H1 (cell line): Measurements from ENCODE around the gene ZYX. TPM values are rescaled to one million over a fixed set of nuclear protein-coding genes. Genes with fewer than 3 reads are reported as not detected.

Source experiments
- CTCF ChIA-PET: fragments of 300-600 bp; sonication (Branson Sonifier 250); formaldehyde crosslinking; loops from one replicate; lab custom pipeline; 2021; ENCODE audit not compliant: partially characterized antibody; lab: Charles Lee
- POLR2A ChIA-PET: fragments of 300-600 bp; sonication (Branson Sonifier 250); formaldehyde crosslinking; loops from one replicate; lab custom pipeline; 2021; ENCODE audit warnings: inconsistent platforms; ENCODE audit not compliant: partially characterized antibody; lab: Charles Lee
- DNase-seq, 2 experiments: peaks; one replicate each; pipeline versions ENCODE4 v3.0.0 to v3.0.0-alpha.2; 2010 to 2022; ENCODE audit warnings: low spot score in 2 of 2, low read depth in 1 of 2, mixed read lengths in 1 of 2
- FAIRE-seq: peaks from 2 replicates; lab custom pipeline; 2011; peaks lifted over from hg19 to GRCh38; lab: Jason Lieb, UNC
- H2AFZ ChIP-seq: 2 replicates; pipeline ENCODE4 v1.8.1; 2012; ENCODE audit warnings: low read length, inconsistent platforms
- H2AK5ac ChIP-seq: 2 replicates; pipeline ENCODE4 v1.6.1; 2013; ENCODE audit warnings: low read depth, low read length
- H2BK120ac ChIP-seq: replicated peaks from 2 replicates; pipeline ENCODE3; 2013; ENCODE audit warnings: low read depth, low read length, inconsistent platforms
- H2BK12ac ChIP-seq: 2 replicates; pipeline ENCODE4 v1.6.1; 2013; ENCODE audit warnings: low read depth, low read length
- H2BK15ac ChIP-seq: 2 replicates; pipeline ENCODE4 v1.6.1; 2013; ENCODE audit warnings: low read length
- H2BK20ac ChIP-seq: 2 replicates; pipeline ENCODE4 v1.6.1; 2013; ENCODE audit warnings: low read length
- H2BK5ac ChIP-seq: 2 replicates; pipeline ENCODE4 v1.6.1; 2013; ENCODE audit warnings: low read depth, low read length
- H3K14ac ChIP-seq: 2 replicates; pipeline ENCODE4 v1.6.1; 2013; ENCODE audit warnings: inconsistent platforms; ENCODE audit not compliant: insufficient read length
- H3K18ac ChIP-seq: 2 replicates; pipeline ENCODE4 v1.6.1; 2013; ENCODE audit warnings: low read length; ENCODE audit errors: extremely low read depth
- H3K23ac ChIP-seq: 2 replicates; pipeline ENCODE4 v1.6.1; 2013; ENCODE audit warnings: inconsistent platforms; ENCODE audit not compliant: insufficient read length
- H3K23me2 ChIP-seq: 2 replicates; pipeline ENCODE4 v1.6.1; 2013; ENCODE audit warnings: low read depth, low read length
- H3K27ac ChIP-seq: 2 replicates; pipeline ENCODE4 v1.6.1; 2011; ENCODE audit warnings: low read depth, low read length, inconsistent platforms
- H3K27me3 ChIP-seq, 4 experiments: replicated peaks in 1 of 4; 1 replicate in 1 of 4; 2 replicates in 3 of 4; pipeline versions ENCODE4 v1.6.1 to v1.8.1; 2011 to 2013; ENCODE audit warnings: low read length in 3 of 4, mild to moderate bottlenecking in 3 of 4, inconsistent platforms in 2 of 4, mixed read lengths in 2 of 4, moderate library complexity in 1 of 4; ENCODE audit not compliant: control insufficient read depth in 3 of 4, insufficient read depth in 3 of 4; ENCODE audit errors: extremely low read depth in 1 of 4
- H3K36me3 ChIP-seq, 4 experiments: 2 replicates each; pipeline versions ENCODE4 v1.6.1 to v1.8.1; 2011 to 2013; ENCODE audit warnings: mild to moderate bottlenecking in 4 of 4, low read length in 3 of 4, moderate library complexity in 2 of 4, control low read depth in 1 of 4, inconsistent platforms in 1 of 4; ENCODE audit not compliant: insufficient read depth in 4 of 4, control insufficient read depth in 2 of 4
- H3K4ac ChIP-seq: replicated peaks from 2 replicates; pipeline ENCODE3; 2013; ENCODE audit warnings: low read length, low read depth, mixed read lengths, inconsistent platforms; ENCODE audit not compliant: insufficient read length
- H3K4me1 ChIP-seq, 4 experiments: replicated peaks in 1 of 4; 1 replicate in 1 of 4; 2 replicates in 3 of 4; pipeline versions ENCODE4 v1.6.1 to v1.8.1; 2011 to 2013; ENCODE audit warnings: low read length in 3 of 4, inconsistent platforms in 2 of 4, mixed read lengths in 1 of 4; ENCODE audit not compliant: insufficient read depth in 4 of 4, control insufficient read depth in 3 of 4
- H3K4me2 ChIP-seq, 2 experiments: 2 replicates each; pipeline versions ENCODE4 v1.6.1 to v1.8.1; 2011 to 2013; ENCODE audit warnings: low read depth in 2 of 2, low read length in 2 of 2, control low read depth in 1 of 2, inconsistent platforms in 1 of 2, mild to moderate bottlenecking in 1 of 2; ENCODE audit not compliant: insufficient read depth in 1 of 2
- H3K4me3 ChIP-seq, 4 experiments: fragments of 200-600, 300-600 bp in 1 of 4; sonication (generic), shearing (Covaris generic), sonication (Bioruptor Twin) in 1 of 4; 2 replicates each; pipeline versions ENCODE4 v1.5.1 to v1.8.1; 2011 to 2016; ENCODE audit warnings: low read length in 4 of 4, low read depth in 3 of 4, control low read depth in 2 of 4, inconsistent platforms in 2 of 4, mild to moderate bottlenecking in 2 of 4, mixed read lengths in 1 of 4, moderate library complexity in 1 of 4; ENCODE audit not compliant: insufficient read depth in 2 of 4; ENCODE audit errors: extremely low read depth in 1 of 4
- H3K56ac ChIP-seq: replicated peaks from 2 replicates; pipeline ENCODE3; 2013; ENCODE audit warnings: low read depth, mild to moderate bottlenecking, mixed read lengths, low read length, inconsistent platforms; ENCODE audit not compliant: insufficient read length
- H3K79me1 ChIP-seq: 2 replicates; pipeline ENCODE4 v1.6.1; 2013; ENCODE audit warnings: low read depth, low read length, control low read depth
- H3K79me2 ChIP-seq, 2 experiments: 2 replicates each; pipeline versions ENCODE4 v1.6.1 to v1.8.1; 2012 to 2013; ENCODE audit warnings: low read length in 2 of 2, mild to moderate bottlenecking in 2 of 2, inconsistent platforms in 1 of 2; ENCODE audit not compliant: insufficient read depth in 2 of 2, control insufficient read depth in 1 of 2
- H3K9ac ChIP-seq, 4 experiments: replicated peaks in 1 of 4; 1 replicate in 1 of 4; 2 replicates in 3 of 4; pipeline versions ENCODE4 v1.6.1 to v1.8.1; 2011 to 2013; ENCODE audit warnings: low read depth in 3 of 4, low read length in 3 of 4, control low read depth in 2 of 4, mild to moderate bottlenecking in 2 of 4, moderate library complexity in 2 of 4, inconsistent platforms in 1 of 4; ENCODE audit errors: extremely low read depth in 1 of 4
- H3K9me3 ChIP-seq, 2 experiments: 2 replicates each; pipeline versions ENCODE4 v1.6.1 to v1.8.1; 2012 to 2013; ENCODE audit warnings: mild to moderate bottlenecking in 2 of 2, moderate library complexity in 2 of 2, control low read depth in 1 of 2, inconsistent platforms in 1 of 2, low read depth in 1 of 2, low read length in 1 of 2, mixed read lengths in 1 of 2; ENCODE audit not compliant: insufficient read depth in 2 of 2
- H4K20me1 ChIP-seq, 2 experiments: replicated peaks in 1 of 2; 2 replicates each; pipeline versions ENCODE3 to v1.8.1; 2011 to 2013; ENCODE audit warnings: inconsistent platforms in 2 of 2, low read length in 2 of 2, mild to moderate bottlenecking in 1 of 2; ENCODE audit not compliant: insufficient read depth in 2 of 2, control insufficient read depth in 1 of 2
- H4K5ac ChIP-seq: 2 replicates; pipeline ENCODE4 v1.6.1; 2013; ENCODE audit warnings: low read length, low read depth, mixed read lengths, inconsistent platforms; ENCODE audit not compliant: insufficient read length
- H4K8ac ChIP-seq: 2 replicates; pipeline ENCODE4 v1.8.0; 2013; ENCODE audit warnings: mild to moderate bottlenecking, moderate library complexity, low read length, inconsistent platforms; ENCODE audit not compliant: insufficient read depth; ENCODE audit errors: extremely low read depth
- H4K91ac ChIP-seq: replicated peaks from 2 replicates; pipeline ENCODE3; 2013; ENCODE audit warnings: low read length, mixed read lengths, inconsistent platforms; ENCODE audit not compliant: insufficient read length
- BCL11A ChIP-seq, 2 experiments: IDR thresholded peaks; one replicate each; pipeline ENCODE4 v1.6.1; 2011; ENCODE audit warnings: low read depth in 2 of 2, low read length in 2 of 2, mild to moderate bottlenecking in 2 of 2
- CBX8 ChIP-seq: fragments of 300-800, 300-1000 bp; sonication (generic); IDR thresholded peaks from 2 replicates; pipeline ENCODE4 v1.7.1; 2016; ENCODE audit warnings: low read depth, low read length, borderline replicate concordance
- CHD2 ChIP-seq: IDR thresholded peaks from 2 replicates; pipeline ENCODE4 v1.6.1; 2012; ENCODE audit warnings: low read length, improper control_type of control experiment
- CTBP2 ChIP-seq: IDR thresholded peaks from 2 replicates; pipeline ENCODE4 v1.7.0; 2011; ENCODE audit warnings: borderline replicate concordance, mild to moderate bottlenecking, moderate library complexity, mixed read lengths, low read length; ENCODE audit not compliant: insufficient read depth, insufficient read length
- E2F6 ChIP-seq: IDR thresholded peaks from 2 replicates; pipeline ENCODE4 v1.6.1; 2012; ENCODE audit warnings: inconsistent platforms
- EZH2 ChIP-seq: fragments of 200-600 bp; sonication (generic); IDR thresholded peaks from 2 replicates; pipeline ENCODE4 v1.7.1; 2012; ENCODE audit warnings: low read depth, mild to moderate bottlenecking, moderate library complexity, low read length, inconsistent platforms; ENCODE audit not compliant: severe bottlenecking
- GABPA ChIP-seq: IDR thresholded peaks from 2 replicates; pipeline ENCODE4 v1.6.1; 2011; ENCODE audit warnings: mild to moderate bottlenecking, low read length, moderate library complexity, borderline replicate concordance; ENCODE audit not compliant: insufficient read depth
- JUN ChIP-seq: IDR thresholded peaks from 2 replicates; pipeline ENCODE4 v1.6.1; 2011; ENCODE audit warnings: low read depth, mild to moderate bottlenecking, improper control_type of control experiment, low read length
- KDM4A ChIP-seq: IDR thresholded peaks from one replicate; pipeline ENCODE4 v1.7.1; 2012; ENCODE audit warnings: low read depth, mild to moderate bottlenecking, moderate library complexity, low read length, inconsistent platforms; ENCODE audit not compliant: severe bottlenecking
- NRF1 ChIP-seq: IDR thresholded peaks from 2 replicates; pipeline ENCODE4 v1.6.1; 2011; ENCODE audit warnings: mild to moderate bottlenecking, low read depth, low read length, improper control_type of control experiment
- SIN3A ChIP-seq, 2 experiments: IDR thresholded peaks in 1 of 2; conservative IDR thresholded peaks in 1 of 2; 2 replicates each; pipeline ENCODE4 v1.6.1; 2011 to 2012; ENCODE audit warnings: low read length in 2 of 2, improper control_type of control experiment in 1 of 2, low read depth in 1 of 2, mild to moderate bottlenecking in 1 of 2
- SP2 ChIP-seq: IDR thresholded peaks from 2 replicates; pipeline ENCODE4 v1.6.1; 2012; ENCODE audit warnings: mild to moderate bottlenecking, low read length, inconsistent platforms
- WGBS, 2 experiments: shearing (Covaris generic) in 1 of 2; methylation state at CpG; one replicate each; pipeline versions ENCODE4 v1.1.6 to v1.1.7; 2013 to 2015; ENCODE audit warnings: low lambda C conversion rate in 2 of 2, mixed read lengths in 2 of 2, inconsistent platforms in 1 of 2, low coverage in 1 of 2, missing lambda C conversion rate in 1 of 2; ENCODE audit not compliant: insufficient replicate concordance in 2 of 2, insufficient coverage in 1 of 2, insufficient read length in 1 of 2; ENCODE audit errors: extremely low coverage in 1 of 2, missing lambda C conversion rate in 1 of 2; 5-methylcytosine and 5-hydroxymethylcytosine counted together
- polyA plus RNA-seq, 7 experiments: library from polyadenylated mRNA; depleted of rRNA in 3 of 7; stranded (reverse) in 5 of 7; unstranded in 2 of 7; fragments of >200 nt in 5 of 7; fragments of 200-250 nt in 2 of 7; gene quantifications; 1 replicate in 5 of 7; 2 replicates in 1 of 7; 4 replicates in 1 of 7; pipeline versions ENCODE4 v1.2.1 to v1.2.3, GENCODE V29; 2011 to 2013; ENCODE audit warnings: missing spikeins in 2 of 7, mixed read lengths in 2 of 7
- total RNA-seq: library from RNA; stranded (reverse); fragmentation: NEBNext Ultra II Directional; extraction: Animal tissue kit (Norgen Biotek cat#: 25700); gene quantifications from 2 replicates; pipeline ENCODE4 v1.2.1, GENCODE V29; 2021

ZYX gene
- total and polyA plus RNA-seq, 2 of the 8 experiments (the other 6 are each of a cell fraction or from before 2014, with no cell fraction given), result 40.6 to 159 TPM

- Histone ChIP-seq H4K5ac (no peak overlapping the region), H3K23ac (no peak overlapping the region)
- CTCF ChIA-PET, result interaction anchor here (0.7 to 1.2 kb wide), 6 partner anchors 9 to 121 kb away, joined by 3 to 6 read pairs (median 3); no protein-coding TSS in a partner anchor
- TF ChIP-seq NRF1 (no peak), CHD2 (no peak), E2F6 (no peak), JUN (no peak), CBX8 (no peak), BCL11A (IDR thresholded peaks at IDR 0.05; ENCODE audit: low read depth in 2 of 2, low read length in 2 of 2) (no peak), CTBP2 (no peak), SP2 (no peak), KDM4A (no peak), EZH2 (no peak), GABPA (no peak), SIN3A (conservative IDR thresholded peaks at IDR 0.05 in 1 of 2, IDR thresholded peaks at IDR 0.05 in 1 of 2; ENCODE audit: low read depth in 1 of 2, low read length in 2 of 2) (no peak)
- TF ChIP-seq, all 59 proteins: peak for 0
- Histone ChIP-seq H3K4me2 (no peak overlapping the region), H3K79me1 (no peaks in the 10 kb centered on the region), H3K36me3 (no peaks in the 10 kb centered on the region), H3K14ac (no peak overlapping the region), H2AK5ac (no peak overlapping the region), H2BK20ac (no peak overlapping the region), H2BK12ac (no peak overlapping the region), H3K4me3 (no peak overlapping the region), H3K9me3 (peaks cover 4 to 6% of the 10 kb centered on the region in 2 experiments; a peak in 2 of 4 replicates), H4K91ac (no peak overlapping the region), H4K20me1 (no peaks in the 10 kb centered on the region), H2AFZ (no peak overlapping the region), H3K4me1 (no peaks in the 10 kb centered on the region), H3K23me2 (peaks cover 2% of the 10 kb centered on the region; the same call in 1 of the 2 replicates), H3K79me2 (no peaks in the 10 kb centered on the region), H2BK5ac (no peak overlapping the region), H3K27me3 (no peaks in the 10 kb centered on the region), H3K56ac (no peak overlapping the region), H3K18ac (no peak overlapping the region), H2BK120ac (no peak overlapping the region), H3K27ac (no peak overlapping the region), H2BK15ac (no peak overlapping the region), H3K9ac (no peak overlapping the region), H4K8ac (no peak overlapping the region), H3K4ac (no peak overlapping the region)
- 97% methylated on average over 2 of the region's 2 CpGs; no CpG with 5 or more reads in 1 of the 2 experiments for WGBS, 2 experiments
- DNase-seq (no peak), FAIRE-seq (no peak)
- POLR2A ChIA-PET, result interaction anchor here (0.8 kb wide), 1 partner anchor 38 kb away, joined by 3 read pairs; no protein-coding TSS in a partner anchor
These were observed 45.5 kb downstream of the ZYX start for GRCh38 chr7:143426479-143427142.
